Endometrium (tissue), 2 donors: Measurements from ENCODE around the gene MRPS23.
"Not testable (repeated sequence)": the region's sequence is repeated elsewhere in the genome, so short reads cannot be mapped to it uniquely, and the experiment has no call there.

Experiments used
- FAIRE-seq: peaks from 2 replicates; lab custom pipeline; 2012; peaks lifted over from hg19 to GRCh38; lab: Jason Lieb, UNC
- donor health status: control.
- donor health status: control.

Gene MRPS23

DNA sequence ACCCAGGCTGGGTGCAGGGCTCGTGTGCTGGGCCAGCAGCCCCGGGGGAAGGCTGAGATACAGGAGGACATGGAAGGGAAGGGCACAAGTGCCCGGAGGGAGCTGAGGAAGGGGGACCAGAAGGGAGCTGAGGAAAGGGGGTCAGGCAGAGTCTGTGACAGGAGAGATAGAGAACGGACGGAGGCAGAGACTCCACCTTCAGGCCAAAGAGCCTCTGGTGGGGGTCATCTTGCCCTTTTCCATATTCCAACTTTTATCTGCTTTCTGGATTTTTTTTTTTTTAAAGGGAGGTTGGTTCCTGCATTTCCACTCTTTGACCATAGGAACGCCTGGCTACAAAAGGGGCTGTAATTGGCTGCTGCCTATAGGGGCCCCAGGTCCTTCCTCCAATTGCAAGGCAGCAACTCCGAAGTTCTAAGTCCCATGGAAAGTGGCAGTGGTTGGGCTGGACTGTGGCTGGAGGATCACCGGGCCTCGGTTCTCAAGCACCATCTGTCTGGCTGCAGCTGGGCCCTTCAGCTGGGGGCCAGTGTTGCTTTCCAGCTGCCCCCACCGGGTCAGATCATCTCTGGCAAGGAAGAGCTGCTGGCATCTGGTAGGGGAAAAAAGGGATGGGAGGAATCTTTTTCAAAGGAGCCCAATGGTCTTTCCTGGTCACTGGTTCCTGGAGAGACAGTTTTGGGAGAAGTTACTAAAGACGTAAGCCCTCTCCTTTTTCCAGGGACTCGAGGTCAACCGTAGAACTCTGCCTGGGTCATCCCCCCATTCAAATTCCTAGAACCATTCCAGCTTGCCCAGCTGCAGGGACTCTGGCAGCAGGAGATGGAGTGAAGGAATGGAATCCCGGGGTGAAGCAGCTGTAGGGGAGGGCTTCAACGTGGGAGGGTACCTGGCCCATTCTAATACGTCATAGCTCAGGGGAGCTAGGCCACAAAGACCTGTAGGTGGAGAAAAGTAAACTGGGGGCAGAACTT is 13.1 kb upstream of the MRPS23 start:
- no peak for FAIRE-seq

DNA sequence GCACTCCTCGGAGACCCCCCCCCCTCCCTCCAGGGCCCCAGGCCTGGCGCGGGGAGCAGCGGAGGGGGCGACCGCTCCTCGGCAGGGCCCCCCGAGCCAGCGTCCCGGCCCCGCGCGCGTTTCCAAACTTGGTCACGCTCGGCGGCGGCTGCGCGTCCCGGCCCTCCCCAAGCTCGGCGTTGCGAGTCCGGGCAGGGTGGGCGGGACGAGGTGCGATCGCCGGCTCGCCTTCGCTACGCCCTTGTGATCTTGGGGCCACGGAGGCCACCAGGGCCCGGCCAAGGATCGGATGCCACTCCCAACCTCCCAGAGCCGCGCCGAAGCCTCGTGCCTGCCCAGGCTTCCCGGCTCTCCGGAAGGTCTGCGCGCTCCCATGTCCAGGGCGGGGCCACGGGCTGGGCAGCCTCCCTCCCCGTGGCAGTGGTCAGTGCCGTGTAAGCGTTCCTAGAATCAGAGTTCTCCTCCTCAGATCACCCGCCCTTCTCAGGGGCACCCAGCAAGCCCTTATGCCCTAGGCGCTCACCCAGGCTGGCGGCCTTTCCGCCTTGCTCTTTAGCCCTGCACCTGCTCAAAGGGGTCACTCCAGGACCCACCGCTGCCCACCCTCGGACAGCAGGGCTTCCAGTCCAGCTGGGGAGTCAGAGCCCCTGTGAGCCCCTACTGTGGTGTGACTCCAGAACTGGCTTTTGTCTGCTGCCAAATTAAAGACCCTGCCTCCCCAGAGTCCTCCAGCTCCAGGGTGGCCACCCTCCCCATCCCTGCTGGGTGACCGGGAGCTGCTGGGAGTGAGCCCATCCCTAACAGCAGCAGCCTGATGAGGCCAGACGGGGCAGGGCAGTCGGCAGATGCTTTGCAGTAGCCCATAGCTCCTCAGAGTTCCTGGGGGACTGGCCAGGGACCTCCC is 12.2 kb upstream of the MRPS23 start:
- FAIRE-seq: no peak

DNA sequence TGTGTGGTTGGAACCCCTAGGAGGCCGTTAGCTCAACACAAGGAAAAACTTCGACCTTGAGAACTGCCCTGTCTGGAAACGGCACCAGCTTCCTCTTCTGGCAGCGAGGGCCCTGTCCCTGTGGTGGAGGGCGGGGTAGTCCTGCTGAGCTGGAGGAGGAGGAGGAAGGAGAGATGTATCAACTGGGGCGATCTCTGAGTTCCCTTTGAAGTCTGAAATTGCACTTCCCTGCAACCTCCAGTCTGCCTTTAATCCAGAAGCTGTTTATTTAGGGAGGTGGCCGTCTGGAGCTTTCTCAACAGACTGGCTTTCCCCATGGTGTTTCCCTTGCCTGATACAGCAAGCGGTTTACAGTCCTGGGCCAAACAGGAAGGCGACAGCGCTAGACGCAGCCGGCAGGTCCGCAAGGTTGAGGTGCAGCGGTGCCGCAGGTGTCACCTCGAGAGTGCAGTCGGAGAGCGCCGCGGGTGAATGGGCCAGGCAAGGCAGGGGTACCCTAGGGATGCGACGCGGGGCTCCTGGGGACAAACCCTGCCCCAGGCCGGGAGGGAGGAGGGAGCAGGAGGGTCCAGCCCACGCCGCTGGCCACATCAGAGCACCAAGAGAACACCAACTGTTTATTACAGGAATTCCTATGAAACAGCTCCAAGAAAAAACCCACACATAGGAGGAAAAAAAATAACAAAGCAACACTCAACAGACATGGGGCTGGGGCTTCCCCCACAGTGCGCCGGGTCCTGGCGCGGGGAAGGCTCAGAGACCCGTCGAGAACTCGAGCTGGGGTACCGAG is 11.4 kb upstream of the MRPS23 start:
- peak; percentile 50 for FAIRE-seq

DNA sequence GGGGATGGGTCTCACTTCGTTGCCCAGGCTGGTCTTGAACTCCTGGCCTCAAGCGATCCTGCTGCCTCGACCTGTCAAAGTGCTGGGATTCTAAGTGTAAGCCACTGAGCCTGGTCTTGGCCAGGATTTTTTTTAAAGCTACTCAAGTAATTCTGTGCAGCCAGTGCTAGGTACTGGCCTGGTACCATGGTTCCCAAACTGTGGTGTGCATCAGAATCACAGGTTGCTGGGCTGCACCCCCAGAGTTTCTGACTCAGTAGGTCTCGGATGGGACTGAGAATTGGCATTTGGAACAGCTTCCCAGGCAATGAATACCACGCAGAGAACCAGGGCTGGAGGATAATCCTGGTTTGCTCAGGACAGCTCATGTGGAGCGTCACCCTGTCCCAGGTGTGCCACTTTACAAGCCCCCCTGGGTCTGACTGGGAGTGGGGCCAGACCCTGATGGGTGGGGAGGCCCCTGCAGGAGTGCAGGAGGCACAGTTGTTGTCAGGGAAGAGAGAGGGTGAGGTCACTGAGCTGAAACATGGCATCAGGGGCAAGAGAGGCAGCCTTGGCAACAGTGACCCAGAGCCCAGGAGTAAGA is 10.7 kb upstream of the MRPS23 start:
- no peak for FAIRE-seq

DNA sequence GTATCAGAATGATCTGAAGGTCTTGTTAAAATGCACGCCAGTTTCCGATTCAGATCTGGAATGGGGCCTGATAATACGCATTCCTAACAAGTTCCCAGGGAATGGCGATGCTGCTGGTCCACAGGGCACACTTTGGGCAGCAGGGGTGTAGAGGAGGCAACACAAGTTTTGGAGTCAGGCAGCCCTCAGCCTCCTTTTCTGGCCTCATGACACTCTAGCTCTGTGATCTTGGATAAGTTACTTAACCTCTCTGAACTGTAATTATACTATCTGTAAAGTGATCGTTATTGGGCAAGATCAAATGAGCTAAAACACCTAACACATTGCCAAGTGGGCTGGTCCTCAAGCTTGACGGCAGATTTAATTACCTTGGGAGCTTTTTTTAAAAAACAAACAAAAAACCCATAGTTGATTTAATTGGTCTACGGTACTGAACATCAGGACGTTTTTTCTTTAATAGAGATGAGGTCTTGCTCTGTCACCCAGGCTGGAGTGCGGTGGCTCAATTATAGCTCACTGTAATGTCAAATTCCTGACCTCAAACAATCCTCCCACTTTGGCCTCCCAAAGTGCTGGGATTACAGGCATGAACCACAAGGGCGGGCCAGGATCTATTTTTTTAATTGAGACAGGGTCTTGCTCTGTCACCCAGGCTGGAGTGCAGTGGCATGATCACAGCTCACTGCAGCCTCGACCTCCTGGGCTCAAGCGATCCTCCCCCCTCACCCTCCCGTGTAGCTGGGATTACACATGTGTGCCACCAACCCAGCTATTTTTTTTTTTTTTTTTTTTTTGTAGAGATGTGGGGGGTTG is 10.0 kb upstream of the MRPS23 start:
- FAIRE-seq: no peak

DNA sequence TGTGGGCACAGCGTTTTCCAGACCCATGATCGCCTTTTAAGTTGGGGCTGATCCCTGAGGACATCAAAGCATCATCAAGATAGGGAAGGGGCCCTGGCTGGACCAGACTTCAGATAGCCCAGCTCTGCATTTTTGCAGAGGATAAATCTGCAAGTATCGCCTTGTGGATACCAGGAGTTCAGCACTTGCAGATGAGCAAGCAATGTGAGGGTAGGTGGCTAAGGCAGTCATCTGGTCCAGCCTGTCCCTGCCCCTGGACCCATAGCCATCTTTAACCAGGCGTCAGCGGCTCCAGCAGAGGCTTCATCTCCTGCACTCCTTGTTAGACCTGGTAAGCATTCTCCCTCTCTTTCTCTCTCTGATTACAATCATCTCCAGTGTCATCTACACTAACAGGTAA is 9.0 kb upstream of the MRPS23 start:
- FAIRE-seq: no peak

DNA sequence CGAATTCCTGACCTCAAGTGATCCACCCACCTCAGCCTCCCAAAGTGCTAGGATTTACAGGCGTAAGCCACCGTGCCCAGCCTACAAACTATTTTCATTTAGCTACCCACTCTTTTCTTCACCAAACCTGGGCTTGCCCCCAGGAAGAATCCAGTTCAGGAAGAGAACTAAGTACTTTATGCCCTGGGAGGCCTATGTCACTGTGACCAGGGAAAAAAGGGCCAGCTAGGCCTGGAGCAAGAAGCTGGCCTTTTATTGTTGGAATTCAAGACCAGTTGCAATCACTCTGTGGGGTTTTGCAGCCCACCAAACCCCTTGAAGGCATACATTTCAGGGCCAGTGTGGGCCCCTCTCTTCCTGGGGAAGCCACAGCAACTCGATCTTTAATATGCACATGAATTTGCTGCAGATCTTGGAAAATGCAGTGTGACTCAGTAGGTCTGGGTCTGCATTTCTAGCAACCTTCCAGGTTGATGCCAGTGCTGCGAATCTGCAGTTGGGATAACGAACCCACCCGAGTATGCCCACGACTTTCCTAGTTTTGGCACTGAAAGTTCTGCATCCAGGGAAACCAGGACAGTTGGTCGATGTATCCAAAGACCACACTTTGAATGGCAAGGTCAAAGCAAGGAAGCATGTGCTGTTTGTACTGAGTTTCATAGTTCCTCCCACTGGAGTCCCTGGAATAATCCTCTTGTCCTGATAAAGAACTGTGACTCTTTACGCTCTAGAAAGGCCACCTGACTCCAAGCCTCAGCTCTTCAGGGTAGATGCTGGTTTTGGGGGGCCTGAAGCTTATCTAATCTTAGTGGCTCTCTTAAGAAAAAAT is 7.2 kb upstream of the MRPS23 start:
- FAIRE-seq: no peak

DNA sequence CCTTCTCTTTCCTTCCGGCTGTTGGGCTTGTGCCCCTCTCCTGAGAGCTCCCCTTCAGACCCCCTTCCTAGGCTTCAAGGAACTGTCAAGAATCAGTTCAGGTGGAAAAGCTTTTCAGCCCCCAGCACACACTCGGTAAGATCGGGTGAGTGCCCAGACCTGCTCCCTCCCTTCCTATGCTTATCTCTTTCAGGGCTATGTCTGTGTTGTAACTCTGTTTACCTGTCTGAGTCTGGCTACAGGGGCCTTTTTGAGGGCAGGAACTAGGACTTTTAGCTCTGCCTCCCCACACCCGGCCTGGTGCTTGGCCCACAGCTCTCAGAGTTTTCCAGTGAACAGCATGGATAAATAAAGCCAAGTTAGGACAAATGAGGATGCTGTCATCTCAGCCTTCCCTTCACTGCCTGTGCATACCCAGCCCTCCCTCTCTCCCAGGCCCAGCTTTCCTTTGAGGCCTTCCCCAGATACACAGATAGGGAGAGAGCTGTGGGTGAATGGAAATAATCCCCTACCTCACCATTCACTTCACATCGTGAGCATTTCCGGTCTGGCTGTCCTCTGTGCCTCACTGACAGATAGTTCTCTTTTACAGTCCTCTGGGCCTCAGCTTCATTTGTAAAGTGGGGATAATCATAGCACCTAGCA is 5.7 kb upstream of the MRPS23 start:
- FAIRE-seq: no peak

DNA sequence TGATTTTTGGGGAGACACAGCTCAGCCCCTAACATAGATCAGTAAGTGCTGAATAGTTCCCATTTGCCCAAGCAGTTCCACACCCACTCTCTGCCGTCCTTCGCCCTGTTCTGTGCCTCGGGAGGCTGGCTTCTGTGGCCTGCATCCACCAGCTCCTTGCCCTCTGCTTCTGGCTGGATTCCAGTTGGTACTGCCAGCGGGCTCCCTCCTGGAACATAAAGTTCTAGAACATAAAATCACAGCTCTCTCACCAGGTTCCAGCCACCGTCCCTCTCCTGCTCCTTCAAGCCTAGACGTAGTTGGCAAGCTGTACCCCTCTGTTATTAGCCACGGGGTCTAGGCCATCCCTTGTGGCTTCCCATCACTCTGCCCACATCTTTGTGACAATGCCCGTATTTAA is 3.9 kb upstream of the MRPS23 start:
- no peak for FAIRE-seq

DNA sequence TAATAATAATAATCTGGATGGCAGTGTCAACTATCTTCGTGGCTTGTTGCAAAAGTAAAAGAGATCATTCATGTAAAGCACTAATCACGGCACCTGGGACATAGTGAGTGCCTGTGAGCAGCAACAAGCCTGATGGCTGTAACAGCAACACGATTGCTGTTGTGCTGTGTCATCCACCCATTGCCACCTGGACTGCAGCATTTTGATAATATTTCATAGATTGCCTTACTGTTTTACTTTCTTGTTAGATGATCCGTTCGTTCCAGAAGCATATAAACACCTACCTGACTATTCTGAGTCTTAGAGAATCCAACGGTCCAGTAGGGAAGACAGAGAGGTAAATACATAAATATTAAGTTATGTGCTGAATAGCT is 3.1 kb upstream of the MRPS23 start:
- no peak for FAIRE-seq

DNA sequence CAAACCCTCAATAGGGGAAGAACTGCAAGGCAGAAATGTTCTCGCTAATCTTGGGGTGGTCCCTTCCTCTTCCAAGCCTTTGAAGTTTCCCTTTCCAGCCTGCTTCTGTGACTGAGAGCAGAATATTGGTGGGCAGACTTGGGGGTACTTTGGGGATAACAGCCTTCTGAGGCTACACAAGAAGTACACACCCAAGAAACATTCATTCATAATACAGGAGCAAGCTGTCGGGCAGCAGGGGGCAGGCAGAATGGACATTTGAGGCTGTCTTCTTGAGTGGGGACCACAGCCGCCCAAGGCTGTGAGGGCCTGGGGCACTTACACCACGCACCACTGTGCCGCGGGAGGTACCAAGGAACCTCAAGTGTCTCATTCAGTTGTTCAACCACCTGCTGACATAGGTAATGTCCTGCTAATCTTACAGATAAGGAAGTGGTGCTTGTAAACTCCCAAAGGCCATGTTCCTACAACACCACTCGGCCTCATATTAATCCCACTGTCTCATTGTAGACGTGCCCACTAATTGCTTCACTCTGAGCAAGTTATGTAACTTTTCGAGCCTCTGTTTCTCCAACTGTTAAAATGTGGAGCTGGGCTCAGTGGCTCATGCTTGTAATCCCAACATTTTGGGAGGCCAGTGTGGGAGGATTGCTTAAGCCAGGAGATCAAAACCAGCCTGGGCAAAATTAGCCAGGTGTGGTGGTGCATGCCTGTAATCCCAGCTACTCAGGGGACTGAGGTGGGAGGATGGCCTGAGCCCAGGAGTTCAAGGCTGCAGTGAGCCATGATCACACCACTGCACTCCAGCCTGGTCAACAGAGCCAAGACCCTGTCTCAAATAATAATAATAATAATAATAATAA is 2.5 kb upstream of the MRPS23 start:
- FAIRE-seq: no peak

DNA sequence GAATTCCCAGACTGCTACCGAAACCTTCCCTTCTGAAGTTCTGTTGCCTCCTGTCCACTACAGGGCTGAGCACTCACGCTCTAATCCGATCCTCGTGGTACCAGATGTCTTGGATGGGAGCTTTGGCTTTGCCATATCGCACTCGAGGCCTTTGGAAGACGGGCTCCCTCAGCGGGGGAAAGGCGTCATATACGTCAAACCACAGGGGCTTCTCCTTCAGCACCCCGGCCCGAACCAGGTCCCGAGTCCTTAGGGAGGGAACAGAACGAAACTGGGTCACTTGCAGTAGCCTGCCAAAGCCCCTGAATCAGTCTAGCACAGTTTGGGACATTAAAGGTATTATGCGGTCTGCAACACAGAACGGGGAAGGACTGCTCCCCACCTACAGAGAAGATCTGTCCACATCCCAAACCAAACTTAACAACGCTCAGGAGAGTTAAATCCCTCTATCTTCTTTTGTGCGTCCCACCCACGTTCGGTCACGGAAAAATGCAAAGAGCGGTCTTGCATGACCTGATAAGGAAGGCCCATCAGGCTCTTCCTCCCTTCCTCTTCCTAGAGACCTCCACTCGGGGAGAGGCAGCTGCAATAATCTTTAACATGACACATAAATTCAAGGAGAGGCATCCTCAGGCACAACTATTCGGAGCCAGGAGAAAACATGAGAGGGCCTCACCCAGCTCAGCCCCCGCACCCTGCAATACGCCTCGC is 526 bp downstream of the MRPS23 start:
- no peak for FAIRE-seq

DNA sequence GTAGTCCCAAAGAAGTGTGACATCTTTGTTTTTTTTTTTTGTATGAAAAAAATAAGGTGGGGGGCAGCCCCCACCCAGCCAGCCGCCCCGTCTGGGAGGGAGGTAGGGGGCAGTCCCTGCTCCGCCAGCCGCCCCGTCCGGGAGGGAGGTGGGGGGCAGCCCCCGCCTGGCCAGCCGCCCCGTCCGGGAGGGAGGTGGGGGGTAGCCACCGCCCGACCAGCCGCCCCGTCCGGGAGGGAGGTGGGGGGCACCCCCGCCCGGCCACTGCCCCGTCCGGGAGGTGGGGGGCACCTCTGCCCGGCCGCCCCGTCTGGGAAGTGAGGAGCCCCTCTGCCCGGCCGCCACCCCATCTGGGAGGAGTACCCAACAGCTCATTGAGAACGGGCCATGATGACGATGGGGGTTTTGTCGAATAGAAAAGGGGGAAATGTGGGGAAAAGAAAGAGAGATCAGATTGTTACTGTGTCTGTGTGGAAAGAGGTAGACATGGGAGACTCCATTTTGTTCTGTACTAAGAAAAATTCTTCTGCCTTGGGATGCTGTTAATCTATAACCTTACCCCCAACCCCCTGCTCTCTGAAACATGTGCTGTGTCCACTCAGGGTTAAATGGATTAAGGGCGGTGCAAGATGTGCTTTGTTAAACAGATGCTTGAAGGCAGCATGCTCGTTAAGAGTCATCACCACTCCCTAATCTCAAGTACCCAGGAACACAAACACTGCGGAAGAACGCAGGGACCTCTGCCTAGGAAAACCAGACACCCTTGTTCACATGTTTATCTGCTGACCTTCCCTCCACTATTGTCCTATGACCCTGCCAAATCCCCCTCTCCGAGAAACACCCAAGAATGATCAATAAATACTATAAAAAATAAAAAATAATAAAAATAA is 3.5 kb downstream of the MRPS23 start:
- FAIRE-seq: not testable (repeated sequence)

DNA sequence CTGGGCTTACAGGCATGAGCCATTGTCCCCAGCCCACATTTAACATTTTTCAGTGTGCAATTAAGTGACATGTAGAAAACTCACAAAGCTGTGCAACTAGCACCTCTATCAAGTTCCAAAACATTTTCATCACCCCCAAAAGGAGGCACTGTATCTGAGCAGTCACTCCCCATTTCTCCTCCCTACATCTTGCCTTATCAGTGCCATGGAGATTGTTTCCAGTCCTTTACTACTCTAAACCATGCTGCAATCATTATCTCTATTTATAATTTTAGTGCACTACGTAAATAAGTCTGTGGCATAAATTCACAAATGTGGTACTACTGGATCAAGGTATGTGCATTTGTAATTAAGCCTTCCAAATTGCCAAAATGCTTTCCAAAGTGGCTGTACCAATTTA is 7.6 kb downstream of the MRPS23 start:
- FAIRE-seq: no peak

DNA sequence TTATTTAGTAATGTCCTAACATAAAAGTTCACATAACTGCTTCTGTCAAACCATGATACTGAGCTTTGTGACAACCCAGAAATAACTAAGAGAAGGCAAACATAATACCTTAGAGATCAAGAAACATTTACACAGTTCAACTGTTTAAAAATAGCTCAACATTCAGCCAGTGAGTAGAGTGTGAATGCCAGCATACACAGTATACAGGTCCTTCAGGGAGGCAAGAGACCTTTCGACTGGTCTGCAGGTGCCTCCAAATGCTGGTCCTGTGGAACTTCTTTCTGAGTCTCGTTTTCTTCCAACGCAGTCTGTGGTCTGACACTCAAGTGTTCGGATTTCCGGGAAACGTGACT is 10.3 kb downstream of the MRPS23 start:
- no peak for FAIRE-seq

DNA sequence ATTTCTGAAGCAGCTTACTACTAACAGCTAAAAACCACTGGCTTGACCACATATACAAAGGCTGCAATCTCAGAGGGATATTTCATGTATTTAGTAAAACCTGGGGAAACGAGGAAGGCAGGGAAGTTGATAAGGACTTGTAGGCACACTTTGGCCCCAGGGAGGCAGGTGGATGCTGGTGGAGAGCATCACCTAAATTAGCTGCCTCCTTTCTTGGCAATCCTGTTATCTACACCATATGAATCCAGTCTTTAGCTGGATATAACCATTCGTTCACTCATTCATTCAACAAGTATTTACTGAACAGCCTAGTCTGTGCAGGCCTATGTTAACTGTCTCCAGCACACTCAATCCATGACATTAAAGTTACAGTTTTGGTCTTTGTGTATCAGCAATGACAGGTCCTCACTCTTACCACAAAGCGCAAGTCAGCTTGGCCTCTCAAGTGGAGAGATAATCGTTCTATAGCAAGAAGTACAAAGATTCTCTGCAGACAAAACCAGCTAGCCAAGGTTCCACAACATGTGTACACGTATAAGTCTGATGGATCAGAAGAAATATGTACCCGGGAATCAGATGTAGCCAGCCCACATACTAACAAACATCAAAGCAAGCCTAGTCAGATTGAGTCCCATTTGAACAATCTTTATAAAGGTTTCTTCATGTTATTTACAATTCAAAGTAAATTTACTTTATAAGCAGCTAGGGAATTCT is 10.8 kb downstream of the MRPS23 start:
- no peak for FAIRE-seq
